ENCODE results near the gene CFAP74.

CFAP74 gene

DNA sequence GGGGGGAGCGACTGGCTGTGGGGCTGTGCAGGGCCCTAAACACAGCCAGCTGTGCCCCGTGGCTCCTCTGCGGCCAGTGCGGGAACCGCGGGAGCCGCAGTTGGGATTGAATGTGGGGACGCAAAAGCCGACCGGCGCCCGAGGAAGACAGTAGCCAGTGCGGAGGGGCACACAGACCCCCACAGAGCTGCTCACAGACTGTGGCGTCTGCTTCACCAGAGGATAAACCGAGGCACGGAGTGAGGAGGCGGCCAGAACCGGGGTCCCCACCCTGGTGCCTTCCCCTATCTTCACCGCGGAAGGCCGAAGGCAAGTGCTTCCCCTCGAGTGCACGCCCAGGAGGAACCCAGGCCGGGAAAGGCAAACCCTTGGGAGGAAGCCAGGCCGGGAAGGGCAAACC, 75.8 kb downstream of the CFAP74 start:
- H3K4me1 Mint-ChIP-seq: peaks cover 4 to 5% of the 10 kb centered on the region in 2 donors
- H3K36me3 Mint-ChIP-seq: no peaks in the 10 kb centered on the region
- no peak for ATAC-seq (replicated peaks)

DNA sequence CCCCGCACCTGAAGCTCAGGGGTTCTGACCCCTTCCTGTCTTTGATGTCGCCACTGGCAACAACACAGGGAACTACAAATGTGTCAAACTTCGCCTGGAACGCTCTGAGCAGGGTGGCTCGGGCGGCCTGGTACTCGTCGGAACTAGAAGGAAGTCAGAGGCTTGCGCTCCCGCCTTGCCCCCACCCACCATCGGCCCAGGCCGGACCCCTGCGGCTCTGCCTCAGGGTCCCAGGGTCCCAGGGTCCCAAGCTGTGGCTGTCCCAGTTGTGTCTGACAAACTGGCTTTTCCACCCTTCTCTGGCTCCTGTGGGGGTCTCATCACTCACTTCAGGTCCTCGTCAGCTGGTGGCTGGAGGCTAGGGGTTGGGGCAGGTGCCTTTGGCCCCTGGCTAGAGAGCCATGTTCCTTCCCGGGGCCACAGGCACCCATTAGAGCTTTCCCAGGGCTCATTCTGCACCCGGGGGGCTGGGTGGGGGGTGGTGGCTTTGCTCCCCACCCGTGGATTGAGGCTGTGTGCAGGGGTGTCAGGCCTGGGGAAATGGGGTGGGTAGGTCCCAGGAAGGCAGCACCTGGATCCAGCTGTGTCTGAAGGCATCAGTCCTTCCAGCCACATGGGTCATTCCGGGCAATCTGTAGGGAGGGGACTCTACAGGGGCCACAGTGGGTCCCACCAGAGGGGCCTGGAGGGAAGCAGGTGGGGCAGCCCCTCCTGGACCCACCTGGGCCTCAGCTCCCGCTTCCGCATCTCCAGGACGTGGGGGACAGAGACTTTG, 76.5 kb downstream of the CFAP74 start:
- no peak overlapping the region for H3K27ac Mint-ChIP-seq
- ATAC-seq (replicated peaks): no peak
- H3K4me1 Mint-ChIP-seq: peaks cover 4 to 6% of the 10 kb centered on the region in 2 donors
- DNase-seq: no peak
- no peaks in the 10 kb centered on the region for H3K36me3 Mint-ChIP-seq
- H3K27me3 Mint-ChIP-seq: peaks cover 15 to 45% of the 10 kb centered on the region in 2 donors
- H3K4me3 Mint-ChIP-seq: no peak overlapping the region
- no peaks in the 10 kb centered on the region for H3K9me3 Mint-ChIP-seq

More for the DNA sequence above, 75.8 kb downstream of the CFAP74 start:
- Mint-ChIP-seq H3K27ac (no peak overlapping the region), H3K9me3 (no peaks in the 10 kb centered on the region), H3K4me3 (no peak overlapping the region), H3K27me3 (peaks cover 15 to 41% of the 10 kb centered on the region in 2 donors)
- no peak for DNase-seq

DNA sequence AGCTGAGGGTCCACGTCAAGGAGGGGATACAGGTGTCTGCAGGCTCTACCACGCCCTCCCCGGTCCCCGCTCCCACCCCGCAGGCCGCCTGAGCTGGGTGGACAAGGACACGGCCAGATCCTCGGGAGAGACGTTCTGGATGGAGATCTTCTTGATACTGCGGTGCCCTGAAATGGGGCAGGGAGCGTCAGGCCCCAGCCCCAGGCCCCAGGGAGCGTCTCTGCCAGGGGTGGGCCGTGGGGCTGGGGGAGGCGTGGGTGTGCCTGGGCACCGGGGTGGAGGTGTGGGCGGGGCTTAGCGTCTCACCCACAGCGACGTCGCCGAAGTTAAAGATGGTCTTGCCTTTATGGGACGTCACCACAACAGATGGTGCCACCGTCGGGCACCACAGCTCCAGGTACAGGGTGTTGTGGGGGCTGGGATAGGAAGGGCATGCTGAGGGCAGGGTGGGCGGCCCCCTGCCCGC, 77.2 kb downstream of the CFAP74 start:
- no peaks in the 10 kb centered on the region for H3K9me3 Mint-ChIP-seq
- no peak overlapping the region for H3K4me3 Mint-ChIP-seq
- H3K36me3 Mint-ChIP-seq: no peaks in the 10 kb centered on the region
- H3K4me1 Mint-ChIP-seq: peaks cover 4 to 6% of the 10 kb centered on the region in 2 donors
- ATAC-seq (replicated peaks) (no peak), DNase-seq (no peak)
- peaks cover 15 to 45% of the 10 kb centered on the region in 2 donors for H3K27me3 Mint-ChIP-seq
- H3K27ac Mint-ChIP-seq: no peak overlapping the region

DNA sequence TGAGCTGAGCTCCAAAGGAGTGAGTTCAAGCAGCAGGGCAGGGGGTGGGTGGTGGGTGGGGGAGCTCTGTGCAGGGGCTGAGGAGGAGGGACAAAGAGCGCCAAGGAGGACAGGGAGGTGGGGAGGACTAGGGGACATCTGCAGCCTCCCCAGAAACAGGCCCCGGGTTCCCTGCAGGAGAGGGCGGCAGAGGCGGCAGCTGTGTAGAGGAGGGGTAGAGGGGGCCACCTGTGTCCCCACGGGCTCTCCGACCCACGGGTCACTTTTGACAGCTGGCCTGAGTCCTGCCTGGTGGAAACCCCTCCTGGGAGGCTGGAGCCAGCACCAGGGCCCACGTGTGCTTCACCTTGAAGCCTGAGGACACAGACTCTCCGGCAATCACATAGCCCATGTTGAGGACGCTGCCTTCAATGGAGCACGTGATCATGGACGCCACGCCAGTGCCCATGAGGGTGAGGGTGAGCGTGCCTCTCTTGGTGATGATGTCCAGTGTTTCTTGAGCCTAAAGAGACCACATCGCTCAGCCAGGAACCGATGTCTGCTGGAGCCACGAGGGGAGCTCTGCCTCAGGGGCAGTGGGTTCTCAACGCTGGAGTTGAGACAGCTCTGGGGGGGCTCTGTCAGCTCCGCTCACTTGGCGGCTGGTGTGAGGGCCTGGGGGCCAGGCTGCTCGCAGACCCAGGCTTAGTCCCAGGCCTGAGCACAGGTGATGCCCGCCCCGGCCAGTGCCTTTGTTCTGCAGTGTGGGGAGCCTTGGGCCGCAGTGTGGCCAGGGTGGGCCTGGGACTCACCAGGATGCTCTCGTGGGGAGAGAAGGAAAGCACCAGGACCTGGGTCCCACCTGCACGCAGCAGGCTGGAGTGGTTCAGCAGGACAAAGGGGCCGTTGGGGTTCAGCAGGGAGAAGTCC, 77.9 kb downstream of the CFAP74 start:
- Mint-ChIP-seq H3K4me3 (no peak overlapping the region), H3K27me3 (peaks cover 15 to 45% of the 10 kb centered on the region in 2 donors), H3K27ac (no peak overlapping the region), H3K4me1 (peaks cover 4 to 6% of the 10 kb centered on the region in 2 donors), H3K9me3 (no peaks in the 10 kb centered on the region), H3K36me3 (no peaks in the 10 kb centered on the region)
- DNase-seq: no peak
- no peak for ATAC-seq (replicated peaks)

DNA sequence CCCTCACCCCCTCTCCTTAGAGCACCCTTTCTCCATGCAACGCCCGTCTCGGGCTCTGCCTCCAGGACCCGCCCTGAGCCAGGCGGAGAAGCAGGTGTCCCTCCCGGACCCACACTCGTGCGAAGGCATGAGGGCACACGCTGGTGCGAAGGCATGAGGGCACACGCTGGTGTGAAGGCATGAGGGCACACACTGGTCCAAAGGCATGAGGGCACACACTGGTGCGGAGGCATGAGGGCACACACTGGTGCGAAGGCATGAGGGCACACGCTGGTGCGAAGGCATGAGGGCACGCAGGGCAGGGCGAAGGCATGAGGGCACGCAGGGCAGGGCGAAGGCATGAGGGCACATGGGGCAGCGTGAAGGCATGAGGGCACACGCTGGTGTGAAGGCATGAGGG, 78.7 kb downstream of the CFAP74 start:
- no peak for DNase-seq
- no peaks in the 10 kb centered on the region for H3K36me3 Mint-ChIP-seq
- no peak overlapping the region for H3K4me3 Mint-ChIP-seq
- H3K9me3 Mint-ChIP-seq: no peaks in the 10 kb centered on the region
- peaks cover 4 to 6% of the 10 kb centered on the region in 2 donors for H3K4me1 Mint-ChIP-seq
- H3K27me3 Mint-ChIP-seq: peaks cover 15 to 45% of the 10 kb centered on the region in 2 donors
- no peak for ATAC-seq (replicated peaks)
- peak overlapping the region; percentile 47 for H3K27ac Mint-ChIP-seq

DNA sequence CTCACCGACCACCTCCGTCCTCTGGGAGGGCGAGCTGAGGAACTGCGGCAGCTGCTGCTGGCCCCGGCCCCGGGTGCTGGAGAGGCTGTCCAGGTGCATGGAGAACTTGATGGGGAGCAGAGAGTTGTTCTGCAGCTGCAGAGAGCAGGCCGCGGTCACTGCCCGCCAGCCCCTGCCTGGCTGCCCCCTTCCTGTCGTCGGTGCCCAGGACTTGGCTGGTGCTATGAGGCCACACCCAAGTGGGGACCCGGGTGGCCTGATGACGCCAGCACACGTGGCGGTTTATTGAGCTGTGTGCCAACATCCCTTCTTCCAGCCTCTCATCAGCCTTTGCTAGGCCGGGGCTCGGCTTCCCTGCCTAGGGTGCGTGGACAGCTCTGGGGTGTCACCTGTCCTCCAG, 79.2 kb downstream of the CFAP74 start:
- no peaks in the 10 kb centered on the region for H3K9me3 Mint-ChIP-seq
- peaks cover 15 to 45% of the 10 kb centered on the region in 2 donors for H3K27me3 Mint-ChIP-seq
- no peaks in the 10 kb centered on the region for H3K36me3 Mint-ChIP-seq
- peak overlapping the region; percentile 47 for H3K27ac Mint-ChIP-seq
- H3K4me1 Mint-ChIP-seq: peaks cover 4 to 6% of the 10 kb centered on the region in 2 donors
- no peak for ATAC-seq (replicated peaks)
- no peak for DNase-seq
- H3K4me3 Mint-ChIP-seq: no peak overlapping the region

DNA sequence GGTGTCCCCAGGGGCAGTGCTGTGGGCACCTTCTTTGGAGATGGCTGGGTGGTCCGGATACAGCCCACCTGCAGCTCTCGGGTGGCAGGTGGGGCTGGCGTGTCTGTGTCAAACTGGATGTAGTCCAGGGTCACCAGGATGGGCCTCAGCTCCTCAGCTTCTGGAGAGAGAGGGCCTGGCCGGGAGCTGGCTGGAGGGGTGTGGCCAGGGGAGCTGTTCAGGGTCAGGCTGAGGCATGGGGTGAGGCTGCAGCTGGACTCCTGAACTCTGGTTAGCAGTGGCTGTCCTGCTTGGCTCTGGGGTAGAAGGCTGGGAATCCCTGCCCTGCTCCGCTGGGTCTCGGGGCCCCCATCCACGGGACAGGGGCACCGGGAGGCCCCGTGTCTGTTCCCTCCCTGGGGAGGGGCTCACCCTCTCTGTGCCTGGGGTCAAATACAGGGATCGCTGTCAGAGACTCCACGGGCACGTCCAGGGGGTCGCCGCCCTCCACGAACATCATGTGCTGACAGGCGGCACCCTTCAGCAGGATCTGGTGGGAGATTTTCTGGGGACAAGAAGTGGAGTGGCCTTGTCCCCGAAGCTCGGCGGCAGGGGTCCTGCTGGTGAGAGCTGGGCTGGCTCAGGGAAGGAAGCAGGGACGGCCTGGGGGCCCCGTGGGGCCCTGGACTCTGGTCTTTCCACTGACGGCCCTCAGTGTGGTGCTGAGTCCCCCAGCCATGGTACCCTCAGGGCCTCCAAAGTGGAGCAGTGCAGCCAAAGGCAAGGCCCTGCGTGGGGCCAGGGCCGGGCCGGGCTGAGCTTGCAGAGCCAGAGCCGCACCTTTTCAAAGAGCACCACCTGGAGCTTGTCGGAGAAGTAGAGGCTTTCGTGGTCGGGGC, 80.4 kb downstream of the CFAP74 start:
- Mint-ChIP-seq H3K4me1 (peaks cover 4 to 9% of the 10 kb centered on the region in 2 donors), H3K4me3 (no peak overlapping the region), H3K36me3 (no peaks in the 10 kb centered on the region), H3K9me3 (no peaks in the 10 kb centered on the region), H3K27ac (no peak overlapping the region), H3K27me3 (peaks cover 15 to 39% of the 10 kb centered on the region in 2 donors)
- no peak for ATAC-seq (replicated peaks)
- no peak for DNase-seq

DNA sequence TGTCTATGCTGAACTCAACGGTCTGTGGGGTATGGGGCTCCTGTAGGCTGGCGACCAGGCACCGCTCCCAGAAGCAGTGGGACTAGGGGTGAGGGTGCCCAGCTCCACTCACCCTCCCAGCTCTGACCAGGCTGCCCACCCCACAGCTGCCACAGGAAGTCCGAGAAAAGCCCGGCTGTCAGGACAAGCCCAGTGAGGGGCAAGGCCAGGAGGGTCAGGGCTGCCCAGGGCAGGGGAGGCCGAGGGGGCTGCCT, 81.0 kb downstream of the CFAP74 start:
- DNase-seq (no peak), ATAC-seq (replicated peaks) (no peak)

DNA sequence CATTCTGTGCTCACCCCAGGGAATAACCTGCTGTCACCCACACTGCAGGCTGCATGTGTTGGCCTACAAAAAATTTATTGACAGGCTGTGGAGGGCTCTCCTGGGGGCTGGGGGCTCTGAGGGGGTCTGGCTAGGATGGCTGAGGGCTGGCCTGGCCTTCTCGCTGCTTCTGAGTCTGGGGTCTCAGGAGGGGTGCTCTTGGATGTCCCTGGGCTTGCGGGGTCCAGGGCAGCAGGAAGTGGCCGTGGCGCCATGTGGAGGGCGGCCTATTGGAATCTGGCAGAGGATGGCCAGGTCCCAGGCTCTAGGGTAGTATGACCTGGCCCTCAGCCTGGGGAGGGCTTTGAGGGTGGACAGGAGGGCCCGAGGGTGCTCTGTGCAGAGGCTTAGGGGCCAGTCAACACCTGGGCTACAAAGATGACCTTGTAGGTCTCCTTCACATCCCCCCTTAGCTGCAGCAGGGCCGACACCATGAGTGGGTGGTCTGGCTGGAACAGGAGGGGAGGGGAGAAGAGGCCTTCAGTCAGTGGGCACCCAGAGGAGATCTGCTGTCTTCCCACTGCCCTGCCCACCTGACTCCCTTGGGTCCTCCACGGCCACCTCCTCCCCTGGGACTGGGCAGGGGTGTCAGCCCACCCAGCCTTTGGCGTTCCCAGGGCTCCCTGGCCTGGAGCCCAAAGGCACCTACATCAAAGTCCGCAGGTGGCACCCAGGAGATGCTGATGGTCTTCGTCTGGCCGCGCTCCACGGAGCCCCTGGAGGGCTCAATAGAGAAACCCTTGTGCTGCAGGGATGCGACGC, 81.5 kb downstream of the CFAP74 start:
- Mint-ChIP-seq H3K27me3 (peaks cover 15 to 37% of the 10 kb centered on the region in 2 donors), H3K36me3 (no peaks in the 10 kb centered on the region), H3K4me1 (peaks cover 8 to 17% of the 10 kb centered on the region in 2 donors), H3K27ac (no peak overlapping the region), H3K9me3 (no peaks in the 10 kb centered on the region), H3K4me3 (no peak overlapping the region)
- ATAC-seq (replicated peaks) (no peak), DNase-seq (no peak)

More for the DNA sequence above, 81.0 kb downstream of the CFAP74 start:
- Mint-ChIP-seq H3K4me1 (peaks cover 6 to 15% of the 10 kb centered on the region in 2 donors), H3K27me3 (peaks cover 15 to 40% of the 10 kb centered on the region in 2 donors), H3K27ac (no peak overlapping the region), H3K9me3 (no peaks in the 10 kb centered on the region), H3K36me3 (no peaks in the 10 kb centered on the region), H3K4me3 (no peak overlapping the region)

DNA sequence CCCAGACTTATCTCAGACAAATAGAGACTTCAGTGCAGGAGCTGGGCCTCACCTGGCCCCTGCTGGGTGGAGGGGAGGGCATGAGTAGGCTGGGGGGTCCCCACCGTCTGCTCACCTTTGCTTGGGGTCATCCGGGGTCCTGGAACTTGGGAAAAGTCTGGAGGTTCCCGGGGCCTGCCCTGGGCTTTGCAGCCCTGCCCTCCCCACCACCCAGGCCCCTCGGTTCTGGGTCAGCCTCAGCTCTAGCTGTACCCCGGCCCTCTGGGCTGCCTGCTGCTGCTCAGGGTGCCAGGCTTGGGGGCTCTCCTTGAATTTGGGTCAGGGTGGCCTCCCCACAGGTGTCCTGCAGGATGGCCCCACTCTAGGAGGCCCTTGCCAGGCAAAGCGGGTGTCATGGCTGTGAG, 82.1 kb downstream of the CFAP74 start:
- Mint-ChIP-seq H3K36me3 (no peaks in the 10 kb centered on the region), H3K4me1 (peaks cover 8 to 17% of the 10 kb centered on the region in 2 donors), H3K9me3 (no peaks in the 10 kb centered on the region), H3K4me3 (no peak overlapping the region), H3K27me3 (peaks cover 14 to 31% of the 10 kb centered on the region in 2 donors), H3K27ac (no peak overlapping the region)
- no peak for ATAC-seq (replicated peaks)
- DNase-seq: no peak

DNA sequence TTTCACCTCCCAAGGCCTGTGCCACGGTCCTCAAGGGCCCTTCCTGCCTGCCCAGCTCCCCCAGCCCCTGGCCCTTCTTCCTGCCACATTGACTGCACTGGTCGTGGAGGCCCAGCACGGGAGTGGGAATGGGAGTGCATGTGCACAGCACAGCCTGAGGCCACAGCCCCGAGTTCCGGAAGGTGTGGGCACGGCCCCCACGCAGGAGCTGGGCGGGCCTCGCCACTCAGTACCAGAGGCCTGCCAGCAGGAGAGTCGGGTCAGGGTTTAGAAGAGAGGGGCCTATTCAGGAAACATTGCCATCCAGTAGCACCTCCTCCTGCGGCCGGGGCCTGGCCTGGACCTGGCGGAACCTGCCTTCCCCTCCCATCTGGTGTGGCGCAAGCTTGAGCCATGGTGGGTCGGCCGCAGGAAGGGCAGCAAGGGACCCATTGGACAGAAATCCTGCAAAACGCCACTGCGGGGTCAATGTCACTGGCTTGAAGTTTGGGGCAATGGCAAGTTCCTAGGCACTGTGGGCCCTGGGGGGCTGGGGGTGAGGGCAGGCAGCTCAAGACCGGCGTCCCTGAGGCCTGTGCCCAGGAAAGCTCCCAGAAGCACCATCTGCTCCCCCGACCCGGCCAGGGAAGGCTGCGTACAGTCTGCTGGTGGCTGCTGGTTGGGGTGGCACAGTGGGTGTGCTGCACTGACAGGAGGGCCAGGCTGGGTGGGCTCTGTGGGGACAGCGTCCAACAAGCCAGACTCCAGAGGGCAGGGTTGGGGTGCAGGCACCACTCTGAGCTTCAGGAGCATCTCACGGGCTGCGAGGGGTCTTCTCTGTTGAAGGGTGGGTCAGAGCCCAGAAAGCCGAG, 82.8 kb downstream of the CFAP74 start:
- DNase-seq (no peak), ATAC-seq (replicated peaks) (no peak)
- Mint-ChIP-seq H3K9me3 (no peaks in the 10 kb centered on the region), H3K27ac (no peak overlapping the region), H3K36me3 (no peaks in the 10 kb centered on the region), H3K4me3 (peak overlapping the region in 1 of 2 donors; percentile 44), H3K27me3 (peaks cover 8 to 25% of the 10 kb centered on the region in 2 donors), H3K4me1 (peaks cover 8 to 17% of the 10 kb centered on the region in 2 donors)

DNA sequence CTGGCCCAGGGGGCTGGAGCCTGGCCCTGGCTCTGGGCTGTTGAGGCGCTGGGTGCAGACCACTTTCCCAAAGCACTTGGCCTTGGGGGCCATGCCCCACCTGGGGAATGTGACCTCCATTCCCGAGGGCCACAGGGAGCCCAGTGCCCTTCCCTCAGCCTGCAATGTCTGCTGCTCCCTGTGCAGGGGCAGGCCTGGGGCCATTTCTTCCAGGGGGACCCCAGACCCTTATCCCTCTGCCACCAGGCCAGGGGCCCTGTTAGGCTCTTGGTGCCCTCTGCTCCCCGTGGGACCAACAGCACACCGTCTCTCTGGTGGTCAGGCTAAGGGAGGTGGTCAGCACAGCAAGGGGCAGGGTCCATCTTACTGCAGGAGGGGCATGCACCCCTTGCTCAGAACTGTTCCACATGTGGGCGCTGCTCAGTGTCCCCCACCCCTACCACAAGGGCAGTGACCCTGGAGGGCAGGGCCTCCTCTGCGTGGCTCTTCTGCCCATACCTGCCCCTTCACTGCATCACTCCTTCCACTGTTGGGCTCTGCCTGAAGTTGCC, 83.5 kb downstream of the CFAP74 start:
- Mint-ChIP-seq H3K36me3 (no peaks in the 10 kb centered on the region), H3K27ac (peak overlapping the region; percentile 65), H3K9me3 (no peaks in the 10 kb centered on the region), H3K4me1 (peaks cover 9 to 17% of the 10 kb centered on the region in 2 donors), H3K4me3 (peak overlapping the region; percentile 41 to 75), H3K27me3 (peaks cover 7 to 21% of the 10 kb centered on the region in 2 donors)
- DNase-seq: no peak
- ATAC-seq (replicated peaks): no peak
